GM18873 (cell line): ENCODE results near the gene PRMT1.

Experiments used
- ATAC-seq: cut with Tn5 transposase; IDR thresholded peaks from one replicate; pipeline ENCODE4 v1.9.1; 2021; ENCODE audit warnings: mild to moderate bottlenecking, moderate library complexity, moderate number of reproducible peaks; ENCODE audit not compliant: unreplicated experiment, low FRiP score

The PRMT1 gene

GRCh38 chr19:49666120-49666444 lies 11.0 kb upstream of the PRMT1 start:
- no peak for ATAC-seq

- ATAC-seq = no peak
Measured at GRCh38 chr19:49667473-49667872, 9.6 kb upstream of the PRMT1 start.

GRCh38 chr19:49669516-49669915 lies 7.6 kb upstream of the PRMT1 start:
- ATAC-seq = no peak

- no peak for ATAC-seq
Measured at GRCh38 chr19:49672131-49672919, 4.7 kb upstream of the PRMT1 start.

- peak; percentile 16 for ATAC-seq
Measured at GRCh38 chr19:49676136-49676783, 811 bp upstream of the PRMT1 start.

- peak; percentile 58 for ATAC-seq
Measured at GRCh38 chr19:49676784-49677230, 264 bp upstream of the PRMT1 start.

- ATAC-seq = no peak
Measured at GRCh38 chr19:49677901-49678674, 1.0 kb downstream of the PRMT1 start.

GRCh38 chr19:49678985-49679770 lies 2.1 kb downstream of the PRMT1 start:
- no peak for ATAC-seq

- no peak for ATAC-seq
Measured at GRCh38 chr19:49679771-49680413, 2.8 kb downstream of the PRMT1 start.

- ATAC-seq = no peak
Measured at GRCh38 chr19:49680421-49681351, 3.6 kb downstream of the PRMT1 start.

- no peak for ATAC-seq
Measured at GRCh38 chr19:49681830-49682229, 4.8 kb downstream of the PRMT1 start.

- no peak for ATAC-seq
Measured at GRCh38 chr19:49682274-49682673, 5.2 kb downstream of the PRMT1 start.

- ATAC-seq = no peak
Measured at GRCh38 chr19:49683814-49684250, 6.8 kb downstream of the PRMT1 start.

- ATAC-seq = no peak
Measured at GRCh38 chr19:49684251-49684982, 7.3 kb downstream of the PRMT1 start.

- no peak for ATAC-seq
Measured at GRCh38 chr19:49684983-49685553, 8.0 kb downstream of the PRMT1 start.

- ATAC-seq = no peak
Measured at GRCh38 chr19:49685845-49686332, 8.8 kb downstream of the PRMT1 start.

GRCh38 chr19:49686503-49687088 lies 9.5 kb downstream of the PRMT1 start:
- ATAC-seq = no peak
